Measurements from ENCODE around the gene ADAMTS12. TPM values are rescaled to one million over a fixed set of nuclear protein-coding genes. Genes with fewer than 3 reads are reported as not detected.

Gene ADAMTS12
- 0.42 TPM for total RNA-seq (2013)
- not detected for polyA plus RNA-seq
- polyA minus RNA-seq = not detected in 2 replicates
- 0 to 3.0 (median 0.06) reads per million in 11 experiments for total RNA-seq

GRCh38 chr5:33891788-33892619, at the start of gene ADAMTS12:
ADAMTS12 (minus strand) TSS chr5:33891990; CDS start chr5:33891856, 134 bp downstream.
- Histone ChIP-seq H2AFZ (ENCODE audit: insufficient read depth, low read depth, low read length, poor library complexity, severe bottlenecking) (no peak within 1 kb of the TSS), H3K4me3 (replicated peaks in 1 of 3; ENCODE audit: low read depth in 2 of 3, low read length in 3 of 3) (no peak within 1 kb of the TSS), H3K9ac (ENCODE audit: insufficient read depth, low read length, poor library complexity, severe bottlenecking) (no peak within 1 kb of the TSS), H3K4me2 (replicated peaks; ENCODE audit: extremely low read depth, low read length, poor library complexity, severe bottlenecking) (no peak within 1 kb of the TSS), H3K27me3 (ENCODE audit: control insufficient read depth in 2 of 2, insufficient read depth in 2 of 2, low read length in 2 of 2) (peaks cover 34 to 36% of the 10 kb centered on the region in 2 donors), H3K36me3 (replicated peaks in 1 of 2; ENCODE audit: control insufficient read depth in 1 of 2, insufficient read depth in 2 of 2, low read length in 2 of 2) (no peaks in the 10 kb centered on the region), H3K9me3 (replicated peaks in 1 of 2; ENCODE audit: control insufficient read depth in 1 of 2, insufficient read depth in 1 of 2, low read length in 2 of 2) (peaks cover 0 to 5% of the 10 kb centered on the region in 2 donors), H3K4me1 (ENCODE audit: control insufficient read depth in 1 of 2, insufficient read depth in 2 of 2, low read length in 2 of 2) (no peaks in the 10 kb centered on the region), H4K20me1 (ENCODE audit: insufficient read depth, low read length) (no peaks in the 10 kb centered on the region), H3K27ac (ENCODE audit: low read depth in 1 of 2, low read length in 2 of 2) (no peak within 1 kb of the TSS), H3K79me2 (ENCODE audit: insufficient read depth, low read length) (no peaks in the 10 kb centered on the region)
- intact Hi-C loops (cut with micrococcal nuclease) = no loop called here
- no peak within 1 kb of the TSS for H3K27ac Mint-ChIP-seq
- no peaks in the 10 kb centered on the region for H3K4me1 Mint-ChIP-seq
- no peak for DNase-seq
- TF ChIP-seq, protein P1, sequence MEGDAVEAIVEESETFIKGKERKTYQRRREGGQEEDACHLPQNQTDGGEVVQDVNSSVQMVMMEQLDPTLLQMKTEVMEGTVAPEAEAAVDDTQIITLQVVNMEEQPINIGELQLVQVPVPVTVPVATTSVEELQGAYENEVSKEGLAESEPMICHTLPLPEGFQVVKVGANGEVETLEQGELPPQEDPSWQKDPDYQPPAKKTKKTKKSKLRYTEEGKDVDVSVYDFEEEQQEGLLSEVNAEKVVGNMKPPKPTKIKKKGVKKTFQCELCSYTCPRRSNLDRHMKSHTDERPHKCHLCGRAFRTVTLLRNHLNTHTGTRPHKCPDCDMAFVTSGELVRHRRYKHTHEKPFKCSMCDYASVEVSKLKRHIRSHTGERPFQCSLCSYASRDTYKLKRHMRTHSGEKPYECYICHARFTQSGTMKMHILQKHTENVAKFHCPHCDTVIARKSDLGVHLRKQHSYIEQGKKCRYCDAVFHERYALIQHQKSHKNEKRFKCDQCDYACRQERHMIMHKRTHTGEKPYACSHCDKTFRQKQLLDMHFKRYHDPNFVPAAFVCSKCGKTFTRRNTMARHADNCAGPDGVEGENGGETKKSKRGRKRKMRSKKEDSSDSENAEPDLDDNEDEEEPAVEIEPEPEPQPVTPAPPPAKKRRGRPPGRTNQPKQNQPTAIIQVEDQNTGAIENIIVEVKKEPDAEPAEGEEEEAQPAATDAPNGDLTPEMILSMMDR (IDR thresholded peaks at IDR 0.05) = no peak
- H3K27me3 Mint-ChIP-seq (ENCODE audit: low read depth in 3 of 3) = peaks cover 34 to 39% (median 38%) of the 10 kb centered on the region in 3 donors
- peaks cover 0 to 15% (median 10%) of the 10 kb centered on the region in 7 donors for H3K9me3 Mint-ChIP-seq
- peak within 1 kb of the TSS in 1 of 2 donors; percentile 56 for H3K4me3 Mint-ChIP-seq
- 11% methylated on average over 26 of the region's 45 CpGs for WGBS (ENCODE audit: insufficient coverage)
- peaks cover 0 to 2% of the 10 kb centered on the region in 2 donors for H3K36me3 Mint-ChIP-seq

- H3K4me2 ChIP-seq (replicated peaks; ENCODE audit: extremely low read depth, low read length, poor library complexity, severe bottlenecking) = no peak overlapping the region
- no peaks in the 10 kb centered on the region for H3K36me3 Mint-ChIP-seq
- TF ChIP-seq, protein P1 (IDR thresholded peaks at IDR 0.05) = no peak
- no peaks in the 10 kb centered on the region for H3K4me1 ChIP-seq (ENCODE audit: control insufficient read depth in 1 of 2, insufficient read depth in 2 of 2, low read length in 2 of 2)
- H3K9ac ChIP-seq (ENCODE audit: insufficient read depth, low read length, poor library complexity, severe bottlenecking) = no peak overlapping the region
- H3K4me1 Mint-ChIP-seq = peaks cover 3% of the 10 kb centered on the region
- peaks cover 0 to 21% (median 9%) of the 10 kb centered on the region in 7 donors for H3K9me3 Mint-ChIP-seq
- H3K4me3 ChIP-seq (replicated peaks in 1 of 3; ENCODE audit: low read depth in 2 of 3, low read length in 3 of 3) = no peak overlapping the region
- peaks cover 12 to 47% of the 10 kb centered on the region in 2 donors for H3K27me3 ChIP-seq (ENCODE audit: control insufficient read depth in 2 of 2, insufficient read depth in 2 of 2, low read length in 2 of 2)
- H2AFZ ChIP-seq (ENCODE audit: insufficient read depth, low read depth, low read length, poor library complexity, severe bottlenecking) = no peak overlapping the region
- H3K4me3 Mint-ChIP-seq = peak overlapping the region in 1 of 2 donors; percentile 14
- H3K79me2 ChIP-seq (ENCODE audit: insufficient read depth, low read length) = no peaks in the 10 kb centered on the region
- intact Hi-C loops (cut with micrococcal nuclease) = no loop called here
- H3K27me3 Mint-ChIP-seq (ENCODE audit: low read depth in 3 of 3) = peaks cover 39 to 52% (median 47%) of the 10 kb centered on the region in 3 donors
- H3K27ac ChIP-seq (ENCODE audit: low read depth in 1 of 2, low read length in 2 of 2) = no peak overlapping the region
- no peak for DNase-seq
- peak overlapping the region in 1 of 7 donors; percentile 4 for H3K27ac Mint-ChIP-seq
- no peaks in the 10 kb centered on the region for H3K36me3 ChIP-seq (replicated peaks in 1 of 2; ENCODE audit: control insufficient read depth in 1 of 2, insufficient read depth in 2 of 2, low read length in 2 of 2)
- H3K9me3 ChIP-seq (replicated peaks in 1 of 2; ENCODE audit: control insufficient read depth in 1 of 2, insufficient read depth in 1 of 2, low read length in 2 of 2) = no peaks in the 10 kb centered on the region
- H4K20me1 ChIP-seq (ENCODE audit: insufficient read depth, low read length) = no peaks in the 10 kb centered on the region
- WGBS (ENCODE audit: insufficient coverage) = no CpG with 5 or more reads among the region's 5 CpGs
These were observed 49.3 kb upstream of the ADAMTS12 start for GRCh38 chr5:33941090-33941489.

All from CD14-positive monocyte (primary cell).